ENCODE measurements around the gene EHBP1. TPM values are rescaled to one million over a fixed set of nuclear protein-coding genes. Genes with fewer than 3 reads are reported as not detected.

Gene EHBP1
- total RNA-seq, 1 experiment from 2014 or later, result 32.1 TPM

DNA sequence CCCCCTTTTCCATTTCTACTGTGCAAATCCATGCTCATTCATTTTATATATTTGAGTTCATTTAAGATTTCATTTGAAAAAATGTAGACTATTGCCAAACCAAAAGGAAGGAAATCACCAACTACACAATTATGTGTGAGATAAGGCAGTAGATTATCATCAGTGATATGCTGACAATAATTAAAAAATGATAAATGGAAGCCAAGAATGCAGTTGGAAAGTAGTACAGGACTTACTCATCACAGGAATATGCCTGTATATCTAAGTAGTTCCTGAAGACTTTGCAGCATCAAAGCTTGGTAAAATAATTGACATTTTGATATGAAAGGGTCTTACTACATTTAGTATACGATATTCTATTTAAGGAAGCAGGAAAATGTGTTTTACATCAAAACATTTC lies 179.0 kb downstream of the EHBP1 start:
- ChIA-PET CTCF (no interaction called here), POLR2A (ENCODE audit: low non-redundant PET) (no interaction called here)
- no peaks in the 10 kb centered on the region for H3K27me3 ChIP-seq (replicated peaks; ENCODE audit: insufficient read depth, low read depth, low read length, poor library complexity)
- BruUV-seq (replicated peaks), result no TSS peak
- H3K27ac ChIP-seq (ENCODE audit: low read depth, low read length, poor library complexity, severe bottlenecking), result no peak overlapping the region
- no peaks in the 10 kb centered on the region for H3K36me3 ChIP-seq (ENCODE audit: insufficient read depth, low read length, poor library complexity, severe bottlenecking)
- TF ChIP-seq, protein P1, sequence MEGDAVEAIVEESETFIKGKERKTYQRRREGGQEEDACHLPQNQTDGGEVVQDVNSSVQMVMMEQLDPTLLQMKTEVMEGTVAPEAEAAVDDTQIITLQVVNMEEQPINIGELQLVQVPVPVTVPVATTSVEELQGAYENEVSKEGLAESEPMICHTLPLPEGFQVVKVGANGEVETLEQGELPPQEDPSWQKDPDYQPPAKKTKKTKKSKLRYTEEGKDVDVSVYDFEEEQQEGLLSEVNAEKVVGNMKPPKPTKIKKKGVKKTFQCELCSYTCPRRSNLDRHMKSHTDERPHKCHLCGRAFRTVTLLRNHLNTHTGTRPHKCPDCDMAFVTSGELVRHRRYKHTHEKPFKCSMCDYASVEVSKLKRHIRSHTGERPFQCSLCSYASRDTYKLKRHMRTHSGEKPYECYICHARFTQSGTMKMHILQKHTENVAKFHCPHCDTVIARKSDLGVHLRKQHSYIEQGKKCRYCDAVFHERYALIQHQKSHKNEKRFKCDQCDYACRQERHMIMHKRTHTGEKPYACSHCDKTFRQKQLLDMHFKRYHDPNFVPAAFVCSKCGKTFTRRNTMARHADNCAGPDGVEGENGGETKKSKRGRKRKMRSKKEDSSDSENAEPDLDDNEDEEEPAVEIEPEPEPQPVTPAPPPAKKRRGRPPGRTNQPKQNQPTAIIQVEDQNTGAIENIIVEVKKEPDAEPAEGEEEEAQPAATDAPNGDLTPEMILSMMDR (conservative IDR thresholded peaks at IDR 0.05; ENCODE audit: low read depth, low read length), result no peak
- TF ChIP-seq EZH2 (IDR thresholded peaks at IDR 0.05; ENCODE audit: borderline replicate concordance, low read depth, low read length, poor library complexity, severe bottlenecking), result no peak
- no peaks in the 10 kb centered on the region for H3K4me1 ChIP-seq (ENCODE audit: insufficient read depth, low read length, poor library complexity, severe bottlenecking)
- H3K4me3 ChIP-seq (ENCODE audit: low read depth, low read length, poor library complexity, severe bottlenecking), result no peak overlapping the region
- intact Hi-C loops (cut with micrococcal nuclease; ENCODE audit: unreplicated experiment), result no loop called here
- DNase-seq (ENCODE audit: low spot score), result no peak
- peaks cover 4% of the 10 kb centered on the region for H3K9me3 ChIP-seq (ENCODE audit: low read depth, low read length, poor library complexity, severe bottlenecking)

DNA sequence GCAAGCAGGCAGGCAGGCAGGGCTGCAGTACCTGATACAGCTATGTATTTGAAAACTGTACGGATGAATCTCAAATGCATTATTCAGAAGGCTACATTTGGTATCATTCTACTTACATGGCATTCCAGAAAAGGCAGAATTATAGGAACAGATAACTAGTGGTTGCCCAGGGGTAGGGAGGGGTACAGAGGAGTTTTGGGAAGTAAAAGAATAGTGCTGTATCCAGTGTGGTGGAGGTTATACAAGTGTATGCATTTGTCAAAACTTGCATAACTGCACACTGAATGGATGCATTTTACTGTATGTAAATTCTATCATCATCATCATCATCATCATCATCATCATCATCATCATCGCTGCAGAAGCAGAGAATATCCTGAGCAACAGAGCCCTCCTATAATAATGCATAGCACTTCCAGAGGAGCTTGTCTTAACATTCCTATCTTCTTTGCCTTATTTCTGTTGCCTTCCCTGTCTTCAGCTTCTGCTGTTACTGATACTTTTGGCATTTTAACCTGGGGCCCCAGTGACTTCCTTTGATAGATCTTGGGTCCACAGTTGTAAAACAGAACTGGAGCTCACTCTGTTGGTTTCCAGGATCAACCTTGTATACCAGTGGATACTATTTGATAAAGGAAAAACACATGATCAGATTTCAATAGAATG lies 189.6 kb downstream of the EHBP1 start:
- H3K4me1 ChIP-seq (ENCODE audit: insufficient read depth, low read length, poor library complexity, severe bottlenecking), result no peaks in the 10 kb centered on the region
- no TSS peak for BruUV-seq (replicated peaks)
- ChIA-PET POLR2A (ENCODE audit: low non-redundant PET) (no interaction called here), CTCF (no interaction called here)
- intact Hi-C loops (cut with micrococcal nuclease; ENCODE audit: unreplicated experiment), result no loop called here
- DNase-seq (ENCODE audit: low spot score), result no peak
- no peaks in the 10 kb centered on the region for H3K27me3 ChIP-seq (replicated peaks; ENCODE audit: insufficient read depth, low read depth, low read length, poor library complexity)
- H3K4me3 ChIP-seq (ENCODE audit: low read depth, low read length, poor library complexity, severe bottlenecking), result no peak overlapping the region
- no peaks in the 10 kb centered on the region for H3K36me3 ChIP-seq (ENCODE audit: insufficient read depth, low read length, poor library complexity, severe bottlenecking)
- H3K27ac ChIP-seq (ENCODE audit: low read depth, low read length, poor library complexity, severe bottlenecking), result no peak overlapping the region
- no peak for TF ChIP-seq EZH2 (IDR thresholded peaks at IDR 0.05; ENCODE audit: borderline replicate concordance, low read depth, low read length, poor library complexity, severe bottlenecking)
- TF ChIP-seq, protein P1 (conservative IDR thresholded peaks at IDR 0.05; ENCODE audit: low read depth, low read length), result no peak
- H3K9me3 ChIP-seq (ENCODE audit: low read depth, low read length, poor library complexity, severe bottlenecking), result no peaks in the 10 kb centered on the region

DNA sequence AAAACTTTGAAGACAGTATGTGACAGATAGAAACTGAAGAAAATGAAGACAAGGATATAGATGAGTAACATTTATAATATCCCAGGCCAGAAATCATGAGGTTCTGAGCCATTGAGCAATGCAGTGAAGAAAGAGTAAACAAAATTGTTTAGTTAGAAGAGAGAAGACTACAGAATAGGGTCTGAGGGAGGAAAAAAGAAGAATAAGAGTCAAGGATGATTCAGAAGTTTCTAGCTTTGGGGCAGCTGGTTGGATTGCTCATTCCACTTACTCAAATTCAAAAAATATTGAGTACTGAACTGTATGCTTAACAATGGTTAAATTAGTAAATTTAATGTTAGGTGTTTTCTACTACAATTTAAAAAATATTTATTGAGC lies 190.1 kb downstream of the EHBP1 start:
- no peaks in the 10 kb centered on the region for H3K4me1 ChIP-seq (ENCODE audit: insufficient read depth, low read length, poor library complexity, severe bottlenecking)
- CTCF ChIA-PET, result no interaction called here
- POLR2A ChIA-PET (ENCODE audit: low non-redundant PET), result no interaction called here
- no peak for TF ChIP-seq EZH2 (IDR thresholded peaks at IDR 0.05; ENCODE audit: borderline replicate concordance, low read depth, low read length, poor library complexity, severe bottlenecking)
- TF ChIP-seq, protein P1 (conservative IDR thresholded peaks at IDR 0.05; ENCODE audit: low read depth, low read length), result no peak
- H3K9me3 ChIP-seq (ENCODE audit: low read depth, low read length, poor library complexity, severe bottlenecking), result no peaks in the 10 kb centered on the region
- no peak for DNase-seq (ENCODE audit: low spot score)
- no peaks in the 10 kb centered on the region for H3K27me3 ChIP-seq (replicated peaks; ENCODE audit: insufficient read depth, low read depth, low read length, poor library complexity)
- intact Hi-C loops (cut with micrococcal nuclease; ENCODE audit: unreplicated experiment), result no loop called here
- no peaks in the 10 kb centered on the region for H3K36me3 ChIP-seq (ENCODE audit: insufficient read depth, low read length, poor library complexity, severe bottlenecking)
- H3K4me3 ChIP-seq (ENCODE audit: low read depth, low read length, poor library complexity, severe bottlenecking), result no peak overlapping the region
- no peak overlapping the region for H3K27ac ChIP-seq (ENCODE audit: low read depth, low read length, poor library complexity, severe bottlenecking)
- no TSS peak for BruUV-seq (replicated peaks)
